Neural cell (in vitro differentiated cells): ENCODE measurements around the gene UVRAG. TPM values are rescaled to one million over a fixed set of nuclear protein-coding genes. Genes with fewer than 3 reads are reported as not detected.

ENCODE experiments used
- H2AFZ ChIP-seq: fragments of 200-600, 300-800 bp; sonication (generic), shearing (Covaris generic); 2 replicates; pipeline ENCODE4 v1.6.0; 2014; ENCODE audit warnings: low read depth, mild to moderate bottlenecking, antibody characterized with exemption, low read length, moderate library complexity
- H3F3A ChIP-seq: fragments of 200-600 bp; shearing (Covaris generic); 2 replicates; pipeline ENCODE4 v1.6.1; 2016; ENCODE audit warnings: mild to moderate bottlenecking, moderate library complexity, mixed read lengths, antibody characterized with exemption, low read length; ENCODE audit not compliant: insufficient read depth, poor library complexity, severe bottlenecking
- H3K27ac ChIP-seq: fragments of 200-600, 300-800 bp; sonication (generic), shearing (Covaris generic); 2 replicates; pipeline ENCODE4 v1.5.1; 2014; ENCODE audit warnings: mild to moderate bottlenecking, low read length, moderate library complexity
- H3K27me3 ChIP-seq: fragments of 300-800, 200-600 bp; sonication (generic), shearing (Covaris generic); 2 replicates; pipeline ENCODE4 v1.6.0; 2014; ENCODE audit warnings: mild to moderate bottlenecking, low read depth, low read length, moderate library complexity; ENCODE audit not compliant: insufficient read depth
- H3K36me3 ChIP-seq: fragments of 300-800, 200-600 bp; sonication (generic), shearing (Covaris generic); 2 replicates; pipeline ENCODE4 v1.5.1; 2014; ENCODE audit warnings: mild to moderate bottlenecking, antibody characterized with exemption, low read length, moderate library complexity; ENCODE audit not compliant: insufficient read depth
- H3K4me2 ChIP-seq: fragments of 300-800, 200-600 bp; sonication (generic), shearing (Covaris generic); 2 replicates; pipeline ENCODE4 v1.6.0; 2014; ENCODE audit warnings: mild to moderate bottlenecking, low read length
- H3K4me3 ChIP-seq: fragments of 300-800, 200-600 bp; sonication (generic), shearing (Covaris generic); 2 replicates; pipeline ENCODE4 v1.5.1; 2014; ENCODE audit warnings: mild to moderate bottlenecking, low read length, moderate library complexity
- H3K79me2 ChIP-seq: fragments of 200-600 bp; shearing (Covaris generic); replicated peaks from 2 replicates; pipeline ENCODE4 v1.6.0; 2014; ENCODE audit warnings: mild to moderate bottlenecking, low read length, moderate library complexity; ENCODE audit not compliant: insufficient read depth
- H3K9ac ChIP-seq: fragments of 300-800, 200-600 bp; sonication (generic), shearing (Covaris generic); 2 replicates; pipeline ENCODE4 v1.6.1; 2016; ENCODE audit warnings: mild to moderate bottlenecking, low read length, mixed read lengths
- H3K9me2 ChIP-seq: fragments of 200-600 bp; shearing (Covaris generic); 2 replicates; pipeline ENCODE4 v1.6.1; 2016; ENCODE audit warnings: mild to moderate bottlenecking, low read length, mixed read lengths; ENCODE audit not compliant: insufficient read depth
- H3K9me3 ChIP-seq: fragments of 200-600, 300-800 bp; sonication (generic), shearing (Covaris generic); 2 replicates; pipeline ENCODE4 v1.6.1; 2016; ENCODE audit warnings: mild to moderate bottlenecking, mixed run types, low read length, moderate library complexity, mixed read lengths
- H4K20me1 ChIP-seq: fragments of 200-600 bp; shearing (Covaris generic); 2 replicates; pipeline ENCODE4 v1.6.1; 2016; ENCODE audit warnings: mild to moderate bottlenecking, mixed run types; ENCODE audit not compliant: insufficient read depth
- CTCF ChIP-seq: fragments of 450-650 bp; IDR thresholded peaks from 2 replicates; pipeline ENCODE4 v1.5.1; 2014; ENCODE audit warnings: antibody characterized with exemption, mild to moderate bottlenecking, moderate library complexity; ENCODE audit not compliant: poor library complexity, severe bottlenecking
- EP300 ChIP-seq: fragments of 450-650 bp; conservative IDR thresholded peaks from 2 replicates; pipeline ENCODE4 v1.6.1; 2014; ENCODE audit warnings: antibody characterized with exemption, mild to moderate bottlenecking, moderate library complexity; ENCODE audit not compliant: poor library complexity, severe bottlenecking
- EZH2 ChIP-seq: fragments of 200-600, 300-800 bp; shearing (Covaris generic), sonication (generic); IDR thresholded peaks from 2 replicates; pipeline ENCODE4 v1.6.1; 2014; ENCODE audit warnings: antibody characterized with exemption, low read length, borderline replicate concordance, mild to moderate bottlenecking; ENCODE audit not compliant: insufficient read depth, poor library complexity, severe bottlenecking
- MXI1 ChIP-seq: fragments of 450-650 bp; conservative IDR thresholded peaks from 2 replicates; pipeline ENCODE4 v1.6.1; 2014; ENCODE audit warnings: antibody characterized with exemption, mild to moderate bottlenecking; ENCODE audit not compliant: poor library complexity, severe bottlenecking
- POLR2AphosphoS5 ChIP-seq: IDR thresholded peaks from 2 replicates; pipeline ENCODE4 v1.6.1; 2012
- RAD21 ChIP-seq: fragments of 450-650 bp; conservative IDR thresholded peaks from 2 replicates; pipeline ENCODE4 v1.6.1; 2014; ENCODE audit warnings: antibody characterized with exemption, mild to moderate bottlenecking, moderate library complexity
- REST ChIP-seq: IDR thresholded peaks from 2 replicates; pipeline ENCODE4 v1.6.1; 2012; ENCODE audit warnings: borderline replicate concordance
- SMC3 ChIP-seq: fragments of 450-650 bp; conservative IDR thresholded peaks from 2 replicates; pipeline ENCODE4 v1.6.1; 2014; ENCODE audit warnings: antibody characterized with exemption, mild to moderate bottlenecking, moderate library complexity; ENCODE audit not compliant: poor library complexity
- TAF1 ChIP-seq: IDR thresholded peaks from 2 replicates; pipeline ENCODE4 v1.6.1; 2012; ENCODE audit warnings: low read depth
- polyA plus RNA-seq: library from polyadenylated mRNA; depleted of rRNA; stranded (reverse); fragments of >200 nt; gene quantifications from 2 replicates; pipeline ENCODE4 v1.2.3, GENCODE V29; 2014

The UVRAG gene
- polyA plus RNA-seq, 1 donor from 2014 or later: 31.6 TPM

GRCh38 chr11:76149713-76150112, 334.7 kb downstream of the UVRAG start:
- Histone ChIP-seq H4K20me1 (no peaks in the 10 kb centered on the region), H3K27ac (no peak overlapping the region), H3F3A (no peaks in the 10 kb centered on the region), H3K36me3 (no peaks in the 10 kb centered on the region), H2AFZ (no peak overlapping the region), H3K4me3 (no peak overlapping the region), H3K9ac (no peak overlapping the region), H3K9me3 (no peaks in the 10 kb centered on the region), H3K4me2 (no peak overlapping the region), H3K9me2 (no peaks in the 10 kb centered on the region), H3K27me3 (no peaks in the 10 kb centered on the region), H3K79me2 (no peaks in the 10 kb centered on the region)
- TF ChIP-seq RAD21 (no peak), TAF1 (no peak), CTCF (no peak), EZH2 (no peak), MXI1 (no peak), SMC3 (no peak), REST (no peak), EP300 (no peak), POLR2AphosphoS5 (no peak)

GRCh38 chr11:76150141-76150540, 335.1 kb downstream of the UVRAG start:
- H3K9me2 ChIP-seq: no peaks in the 10 kb centered on the region
- no peaks in the 10 kb centered on the region for H4K20me1 ChIP-seq
- H3K36me3 ChIP-seq: no peaks in the 10 kb centered on the region
- H3K79me2 ChIP-seq: no peaks in the 10 kb centered on the region
- no peak overlapping the region for H3K27ac ChIP-seq
- TF ChIP-seq MXI1 (no peak), RAD21 (no peak), POLR2AphosphoS5 (no peak), SMC3 (no peak), TAF1 (no peak), CTCF (no peak), EZH2 (no peak), EP300 (no peak), REST (no peak)
- H3K4me3 ChIP-seq: no peak overlapping the region
- H3K9me3 ChIP-seq: no peaks in the 10 kb centered on the region
- no peaks in the 10 kb centered on the region for H3K27me3 ChIP-seq
- H3K4me2 ChIP-seq: no peak overlapping the region
- H3F3A ChIP-seq: no peaks in the 10 kb centered on the region
- H2AFZ ChIP-seq: no peak overlapping the region
- no peak overlapping the region for H3K9ac ChIP-seq
